Nephron progenitor cell (in vitro differentiated cells): ENCODE results near the gene FCHO2.

Experiments used
- DNase-seq: peaks from one replicate; pipeline ENCODE4 v3.0.0; 2021
- H3K27ac Mint-ChIP-seq: 2 replicates; pipeline ENCODE4 v1.8.0; 2021; ENCODE audit warnings: mild to moderate bottlenecking, moderate library complexity, mixed read lengths
- H3K27me3 Mint-ChIP-seq: 2 replicates; pipeline ENCODE4 v1.8.0; 2021; ENCODE audit warnings: mild to moderate bottlenecking, low read depth, mixed read lengths; ENCODE audit not compliant: poor library complexity
- H3K36me3 Mint-ChIP-seq: 2 replicates; pipeline ENCODE4 v1.8.0; 2021; ENCODE audit warnings: low read depth, mixed read lengths
- H3K4me1 Mint-ChIP-seq: 2 replicates; pipeline ENCODE4 v1.8.0; 2021; ENCODE audit warnings: mixed read lengths
- H3K4me3 Mint-ChIP-seq: 2 replicates; pipeline ENCODE4 v1.8.0; 2021; ENCODE audit warnings: mild to moderate bottlenecking, moderate library complexity, mixed read lengths
- H3K9me3 Mint-ChIP-seq: 2 replicates; pipeline ENCODE4 v1.8.0; 2021; ENCODE audit warnings: mild to moderate bottlenecking, moderate library complexity, mixed read lengths
- CTCF ChIP-seq: fragments of 200-600 bp; sonication (generic); IDR thresholded peaks from 2 replicates; pipeline ENCODE4 v1.5.0; 2021; ENCODE audit warnings: antibody characterized with exemption

Gene FCHO2

DNA sequence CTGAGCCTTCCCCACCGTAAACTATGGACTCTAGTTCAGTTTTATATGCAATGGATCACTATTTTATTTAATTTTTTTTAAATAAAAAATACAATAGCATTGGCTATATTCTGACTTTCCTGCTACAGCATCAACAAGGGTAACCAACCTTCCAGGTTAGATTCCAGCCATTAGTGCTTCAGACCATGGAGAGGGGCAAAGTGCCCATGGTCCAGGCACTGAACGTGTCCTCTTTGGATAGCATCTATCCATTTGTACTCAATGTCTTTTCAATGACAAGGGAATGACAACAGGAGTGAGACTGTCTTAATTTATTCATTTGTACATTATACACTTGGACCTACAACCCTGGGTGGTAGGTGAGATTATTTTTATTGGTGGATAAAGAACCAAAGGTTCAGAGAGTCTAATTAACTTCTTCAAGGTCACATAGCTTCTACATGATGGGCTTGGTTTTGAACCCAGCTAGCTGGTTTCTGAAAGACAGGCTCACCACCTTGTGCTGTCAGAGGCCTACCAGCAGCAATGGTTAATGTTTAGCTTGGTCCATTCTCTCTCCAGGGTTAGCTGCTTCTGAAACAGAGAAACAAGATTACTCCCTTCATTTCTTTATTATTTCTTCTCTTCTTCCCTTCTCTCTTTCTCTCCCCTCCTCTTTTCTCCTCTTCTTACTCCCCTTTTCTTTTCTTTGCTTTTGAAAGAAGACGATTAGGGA lies 176.0 kb downstream of the FCHO2 start:
- Mint-ChIP-seq H3K4me1 (peaks cover 24% of the 10 kb centered on the region), H3K9me3 (no peaks in the 10 kb centered on the region), H3K4me3 (no peak overlapping the region), H3K27ac (no peak overlapping the region), H3K27me3 (peaks cover 14% of the 10 kb centered on the region), H3K36me3 (no peaks in the 10 kb centered on the region)
- no peak for DNase-seq
- no peak for TF ChIP-seq CTCF

DNA sequence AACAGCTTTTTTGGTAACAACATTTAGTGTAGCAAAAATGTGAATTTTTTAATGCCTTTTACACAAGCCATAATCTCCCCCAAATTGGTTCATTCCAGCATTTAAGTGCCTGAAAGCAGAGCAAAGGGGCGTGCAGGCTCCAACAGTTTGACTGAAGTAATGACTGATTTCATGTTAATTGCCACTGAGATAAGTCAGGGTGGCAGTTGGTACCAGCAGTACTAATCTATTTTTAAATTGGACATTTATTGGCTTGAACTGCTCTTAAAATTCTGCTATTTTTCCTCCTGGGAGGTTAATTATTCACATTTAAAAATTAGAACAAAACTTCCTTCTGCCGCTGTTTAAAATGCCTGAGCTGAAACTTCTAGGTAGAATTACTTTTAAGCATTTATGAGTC lies 176.9 kb downstream of the FCHO2 start:
- Mint-ChIP-seq H3K27me3 (peaks cover 14% of the 10 kb centered on the region), H3K4me1 (peaks cover 26% of the 10 kb centered on the region), H3K36me3 (no peaks in the 10 kb centered on the region), H3K9me3 (no peaks in the 10 kb centered on the region), H3K27ac (no peak overlapping the region), H3K4me3 (no peak overlapping the region)
- no peak for TF ChIP-seq CTCF
- DNase-seq: no peak

GRCh38 chr5:73135021-73135420 lies 179.2 kb downstream of the FCHO2 start:
- peaks cover 26% of the 10 kb centered on the region for H3K4me1 Mint-ChIP-seq
- no peaks in the 10 kb centered on the region for H3K36me3 Mint-ChIP-seq
- no peak for DNase-seq
- TF ChIP-seq CTCF: no peak
- H3K4me3 Mint-ChIP-seq: no peak overlapping the region
- H3K27ac Mint-ChIP-seq: peak overlapping the region; percentile 16
- H3K27me3 Mint-ChIP-seq: peaks cover 8% of the 10 kb centered on the region
- no peaks in the 10 kb centered on the region for H3K9me3 Mint-ChIP-seq

DNA sequence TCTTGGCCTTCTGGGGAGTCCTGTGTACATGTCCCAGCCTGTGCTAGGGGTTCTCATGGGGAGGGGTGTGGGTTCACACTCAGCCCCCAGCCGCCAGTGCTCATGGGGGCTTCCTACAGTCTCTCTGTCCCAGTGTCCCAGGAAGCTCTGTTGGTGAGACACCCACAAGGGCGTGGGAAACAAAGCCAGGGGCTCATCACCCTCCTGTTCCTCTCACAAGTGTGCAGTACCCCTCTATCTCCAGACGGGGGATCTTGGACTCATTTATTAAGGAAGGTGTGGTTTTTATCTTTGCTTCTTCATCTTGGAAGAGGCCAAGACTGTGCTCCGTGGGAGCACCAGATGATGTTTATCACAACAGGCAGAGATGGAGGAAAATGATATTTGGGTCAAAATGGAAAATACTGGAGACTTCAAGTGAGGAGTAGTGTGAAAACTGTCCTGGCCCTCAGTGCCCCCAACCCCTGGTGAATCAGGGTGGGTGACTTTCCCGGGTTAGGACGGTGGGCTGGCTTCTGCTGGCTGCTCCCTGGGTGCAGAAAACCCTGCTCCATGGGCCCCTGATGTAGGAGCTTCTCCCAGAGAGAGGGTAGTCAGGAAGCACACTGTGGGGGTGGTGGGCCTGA lies 179.7 kb downstream of the FCHO2 start:
- peak; percentile 27 for DNase-seq
- H3K4me3 Mint-ChIP-seq: peak overlapping the region; percentile 19
- peak overlapping the region; percentile 16 for H3K27ac Mint-ChIP-seq
- H3K36me3 Mint-ChIP-seq: no peaks in the 10 kb centered on the region
- H3K27me3 Mint-ChIP-seq: peaks cover 3% of the 10 kb centered on the region
- H3K9me3 Mint-ChIP-seq: no peaks in the 10 kb centered on the region
- H3K4me1 Mint-ChIP-seq: peaks cover 26% of the 10 kb centered on the region
- TF ChIP-seq CTCF: peak; percentile 58

DNA sequence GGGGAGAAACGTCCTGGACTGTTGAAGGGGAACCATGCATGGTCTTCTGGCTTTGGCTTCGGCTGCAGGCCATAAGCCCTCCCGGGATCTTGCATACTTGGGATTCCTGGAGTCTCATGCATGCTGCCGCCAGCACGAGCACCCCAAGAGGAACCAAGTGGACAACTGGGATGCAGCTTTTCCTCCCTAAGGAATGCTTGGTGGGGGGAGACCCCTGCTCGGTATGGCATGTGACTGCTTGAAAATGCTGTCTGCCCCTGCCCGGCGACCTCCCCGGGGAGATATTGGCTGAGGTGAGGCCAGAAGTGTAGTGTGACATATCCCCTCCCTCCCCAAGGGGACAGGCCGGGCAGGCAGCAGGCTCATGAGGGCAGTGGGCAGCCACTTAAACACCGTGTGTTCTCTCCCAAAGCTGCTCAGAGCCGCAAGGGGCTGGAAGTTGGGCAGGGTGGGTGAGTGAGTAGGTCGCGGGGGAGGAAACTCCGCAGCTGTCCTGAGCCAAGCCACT lies 180.3 kb downstream of the FCHO2 start:
- no peak overlapping the region for H3K27ac Mint-ChIP-seq
- peak; percentile 44 for DNase-seq
- TF ChIP-seq CTCF: no peak
- H3K4me3 Mint-ChIP-seq: no peak overlapping the region
- H3K27me3 Mint-ChIP-seq: peaks cover 3% of the 10 kb centered on the region
- H3K9me3 Mint-ChIP-seq: no peaks in the 10 kb centered on the region
- H3K4me1 Mint-ChIP-seq: peaks cover 26% of the 10 kb centered on the region
- H3K36me3 Mint-ChIP-seq: no peaks in the 10 kb centered on the region
